Measurements from ENCODE around the gene KCTD21.

The KCTD21 gene

GRCh38 chr11:78212586-78213371 lies 24.4 kb upstream of the KCTD21 start:
- no peak for TF ChIP-seq CTCF (IDR thresholded peaks at IDR 0.05; ENCODE audit: low read length, missing control alignments)
- peak; percentile 31 for DNase-seq (ENCODE audit: low read depth)
- no peak overlapping the region for H3K4me3 ChIP-seq (replicated peaks; ENCODE audit: low read depth, low read length)

- H3K4me3 ChIP-seq (replicated peaks; ENCODE audit: low read depth, low read length), result no peak overlapping the region
- DNase-seq (ENCODE audit: low read depth), result no peak
- TF ChIP-seq CTCF (IDR thresholded peaks at IDR 0.05; ENCODE audit: low read length, missing control alignments), result no peak
Measured at GRCh38 chr11:78211565-78211964, 23.1 kb upstream of the KCTD21 start.

GRCh38 chr11:78210000-78210608 lies 21.7 kb upstream of the KCTD21 start:
- H3K4me3 ChIP-seq (replicated peaks; ENCODE audit: low read depth, low read length), result no peak overlapping the region
- DNase-seq (ENCODE audit: low read depth), result no peak
- TF ChIP-seq CTCF (IDR thresholded peaks at IDR 0.05; ENCODE audit: low read length, missing control alignments), result no peak

GRCh38 chr11:78209478-78209877 lies 21.1 kb upstream of the KCTD21 start:
- no peak for TF ChIP-seq CTCF (IDR thresholded peaks at IDR 0.05; ENCODE audit: low read length, missing control alignments)
- no peak for DNase-seq (ENCODE audit: low read depth)
- H3K4me3 ChIP-seq (replicated peaks; ENCODE audit: low read depth, low read length), result no peak overlapping the region

- DNase-seq (ENCODE audit: low read depth), result peak; percentile 28
- H3K4me3 ChIP-seq (replicated peaks; ENCODE audit: low read depth, low read length), result no peak overlapping the region
- no peak for TF ChIP-seq CTCF (IDR thresholded peaks at IDR 0.05; ENCODE audit: low read length, missing control alignments)
Measured at GRCh38 chr11:78208257-78209165, 20.1 kb upstream of the KCTD21 start.

- no peak overlapping the region for H3K4me3 ChIP-seq (replicated peaks; ENCODE audit: low read depth, low read length)
- DNase-seq (ENCODE audit: low read depth), result no peak
- no peak for TF ChIP-seq CTCF (IDR thresholded peaks at IDR 0.05; ENCODE audit: low read length, missing control alignments)
Measured at GRCh38 chr11:78207532-78208256, 19.3 kb upstream of the KCTD21 start.
